Astrocyte of the cerebellum (primary cell): ENCODE data around the gene ANKS6.
A peak's percentile ranks its signal among the peaks of the same experiment; 100 is the strongest.

ENCODE experiments used
- DNase-seq: peaks from one replicate; pipeline ENCODE4 v3.0.0-alpha.2; 2011; ENCODE audit warnings: low read depth
- H3K4me3 ChIP-seq: 2 replicates; pipeline ENCODE4 v1.5.1; 2011; ENCODE audit warnings: mild to moderate bottlenecking, low read depth, low read length, moderate library complexity
- in situ Hi-C: cut with HindIII; loops from 2 replicates; pipeline ENCODE4 v1.10.0; 2017; ENCODE audit warnings: low sequenced_read_pairs
- TF ChIP-seq, protein P1 (sequence below): IDR thresholded peaks from 2 replicates; pipeline ENCODE4 v1.5.1; 2012; ENCODE audit warnings: low read length, low read depth, moderate library complexity, mild to moderate bottlenecking; ENCODE audit errors: missing control alignments

Gene ANKS6

DNA sequence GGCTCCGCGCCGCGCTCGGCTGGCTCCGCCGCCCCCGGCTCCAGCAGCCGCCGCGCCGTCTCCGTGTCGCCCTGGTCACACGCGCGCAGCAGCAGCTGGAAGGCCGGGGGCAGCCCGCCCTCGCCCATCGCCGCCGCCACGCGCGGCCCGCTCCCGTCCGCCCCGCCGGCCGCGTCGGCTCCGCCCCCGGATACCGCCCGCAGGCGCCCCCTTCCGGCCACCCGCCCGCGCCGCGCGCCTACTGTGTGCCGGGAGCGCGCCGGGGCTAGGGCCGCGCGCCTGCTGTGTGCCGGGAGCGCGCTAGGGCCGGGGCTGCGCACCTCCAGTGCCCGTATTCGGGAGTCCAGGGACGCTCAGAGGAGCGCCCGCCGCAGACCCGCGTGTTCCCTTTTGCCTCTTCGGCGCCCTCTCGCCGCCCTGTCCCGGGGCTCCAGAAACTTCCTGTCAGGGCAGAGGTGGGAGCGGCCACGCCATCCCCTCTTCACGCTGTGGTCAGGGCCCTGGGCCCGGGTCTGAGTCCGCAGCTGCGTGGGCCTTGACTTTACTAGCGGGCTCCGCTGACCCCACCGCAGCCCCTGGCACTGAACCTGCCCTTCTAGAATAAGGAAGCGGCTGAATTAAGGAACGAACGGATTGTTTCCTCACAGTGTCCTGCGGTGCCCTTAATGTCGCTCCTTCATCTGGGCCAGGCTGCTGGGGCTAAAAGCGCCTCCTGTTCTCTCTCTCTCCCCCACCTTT is at the start of gene ANKS6:
Gene ANKS6, minus strand, starts transcription at position 192 of the 738 bp plus-strand sequence. Its CDS starts 64 bp downstream, at position 128.
- H3K4me3 ChIP-seq, result peak within 1 kb of the TSS; percentile 54
- in situ Hi-C loops, result no loop called here
- no peak for DNase-seq
- TF ChIP-seq, protein P1, sequence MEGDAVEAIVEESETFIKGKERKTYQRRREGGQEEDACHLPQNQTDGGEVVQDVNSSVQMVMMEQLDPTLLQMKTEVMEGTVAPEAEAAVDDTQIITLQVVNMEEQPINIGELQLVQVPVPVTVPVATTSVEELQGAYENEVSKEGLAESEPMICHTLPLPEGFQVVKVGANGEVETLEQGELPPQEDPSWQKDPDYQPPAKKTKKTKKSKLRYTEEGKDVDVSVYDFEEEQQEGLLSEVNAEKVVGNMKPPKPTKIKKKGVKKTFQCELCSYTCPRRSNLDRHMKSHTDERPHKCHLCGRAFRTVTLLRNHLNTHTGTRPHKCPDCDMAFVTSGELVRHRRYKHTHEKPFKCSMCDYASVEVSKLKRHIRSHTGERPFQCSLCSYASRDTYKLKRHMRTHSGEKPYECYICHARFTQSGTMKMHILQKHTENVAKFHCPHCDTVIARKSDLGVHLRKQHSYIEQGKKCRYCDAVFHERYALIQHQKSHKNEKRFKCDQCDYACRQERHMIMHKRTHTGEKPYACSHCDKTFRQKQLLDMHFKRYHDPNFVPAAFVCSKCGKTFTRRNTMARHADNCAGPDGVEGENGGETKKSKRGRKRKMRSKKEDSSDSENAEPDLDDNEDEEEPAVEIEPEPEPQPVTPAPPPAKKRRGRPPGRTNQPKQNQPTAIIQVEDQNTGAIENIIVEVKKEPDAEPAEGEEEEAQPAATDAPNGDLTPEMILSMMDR, result peak; percentile 32

DNA sequence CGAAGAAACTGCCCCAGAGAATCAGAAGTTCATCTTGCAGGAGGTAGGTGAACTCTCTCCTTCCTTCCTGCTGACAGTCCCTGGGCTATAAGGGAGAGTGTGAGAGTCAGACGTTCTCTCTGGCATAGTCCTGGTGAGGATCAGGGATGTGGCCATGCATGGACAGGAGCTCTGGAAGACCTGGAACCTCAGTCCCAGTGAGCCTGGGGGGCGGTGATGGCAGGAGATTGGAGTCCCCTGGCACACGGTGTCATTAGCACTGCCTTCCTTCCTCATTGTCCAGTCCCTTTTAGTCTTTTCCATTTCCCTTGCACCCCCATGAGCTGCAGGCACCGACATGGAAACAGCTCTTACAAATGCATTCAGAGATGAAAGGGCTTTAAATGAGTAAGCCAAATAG is 49.7 kb upstream of the ANKS6 start:
- no peak overlapping the region for H3K4me3 ChIP-seq
- in situ Hi-C loops, result loop anchor here (5.0 to 10.0 kb wide), 2 partner anchors 129 to 296 kb away; no protein-coding TSS in a partner anchor
- no peak for DNase-seq
- TF ChIP-seq, protein P1, result no peak

GRCh38 chr9:98842510-98842909 is 46.2 kb upstream of the ANKS6 start:
- TF ChIP-seq, protein P1, result no peak
- in situ Hi-C loops, result loop anchor here (10.0 kb wide), 1 partner anchor 132 kb away; no protein-coding TSS in a partner anchor
- no peak for DNase-seq
- no peak overlapping the region for H3K4me3 ChIP-seq

- in situ Hi-C loops, result loop anchor here (10.0 kb wide), 1 partner anchor 135 kb away; no protein-coding TSS in a partner anchor
These were observed 43.4 kb upstream of the ANKS6 start for GRCh38 chr9:98839724-98840123.

GRCh38 chr9:98838868-98839565 is 42.7 kb upstream of the ANKS6 start:
- no peak for DNase-seq
- in situ Hi-C loops, result no loop called here
- TF ChIP-seq, protein P1, result no peak
- no peak overlapping the region for H3K4me3 ChIP-seq

More at GRCh38 chr9:98839724-98840123, 43.4 kb upstream of the ANKS6 start:
- no peak for DNase-seq
- H3K4me3 ChIP-seq, result no peak overlapping the region
- TF ChIP-seq, protein P1, result no peak

DNA sequence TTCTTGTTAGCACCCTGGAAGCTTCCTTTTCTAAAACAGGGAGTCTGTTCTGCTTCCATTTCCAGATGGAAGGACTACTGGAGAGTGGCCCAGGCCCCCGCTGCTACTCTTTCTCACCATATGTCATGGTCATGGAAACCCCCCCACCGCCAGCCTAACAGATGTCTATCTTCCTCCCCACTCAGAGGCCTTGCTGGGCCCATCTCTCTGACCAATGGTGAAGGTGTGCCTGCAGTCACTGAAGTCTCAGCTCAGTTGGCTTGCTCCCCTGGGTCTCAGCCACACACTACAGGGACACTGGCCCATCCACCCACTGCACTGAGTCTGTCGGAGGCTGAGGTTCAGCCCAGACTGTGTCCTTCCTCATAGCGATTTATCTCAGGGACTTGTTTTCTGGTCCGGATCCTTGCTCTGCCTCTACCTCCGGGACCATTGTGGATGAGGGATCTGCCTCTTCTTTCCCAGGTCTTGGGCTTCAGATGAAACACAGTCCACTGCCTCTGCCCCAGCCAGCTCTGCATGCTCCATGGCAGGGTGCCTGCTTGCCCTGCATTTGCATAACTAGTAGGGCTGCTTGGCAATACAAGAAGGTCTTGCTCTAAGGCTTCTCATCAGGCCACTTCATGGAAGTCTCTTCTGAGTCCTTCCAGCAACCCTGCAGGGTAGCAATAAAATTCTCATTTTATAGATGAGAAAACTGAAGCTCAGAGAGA is 42.0 kb upstream of the ANKS6 start:
- no peak for DNase-seq

More for the DNA sequence above, 42.0 kb upstream of the ANKS6 start:
- in situ Hi-C loops, result no loop called here
- no peak overlapping the region for H3K4me3 ChIP-seq
- TF ChIP-seq, protein P1, result no peak
